ENCODE measurements around the gene CGB5. TPM values are rescaled to one million over a fixed set of nuclear protein-coding genes. Genes with fewer than 3 reads are reported as not detected.
"Not testable (repeated sequence)": the region's sequence is repeated elsewhere in the genome, so short reads cannot be mapped to it uniquely, and the experiment has no call there.

Gene CGB5
- total RNA-seq, 2 donors from 2014 or later, result not detected

DNA sequence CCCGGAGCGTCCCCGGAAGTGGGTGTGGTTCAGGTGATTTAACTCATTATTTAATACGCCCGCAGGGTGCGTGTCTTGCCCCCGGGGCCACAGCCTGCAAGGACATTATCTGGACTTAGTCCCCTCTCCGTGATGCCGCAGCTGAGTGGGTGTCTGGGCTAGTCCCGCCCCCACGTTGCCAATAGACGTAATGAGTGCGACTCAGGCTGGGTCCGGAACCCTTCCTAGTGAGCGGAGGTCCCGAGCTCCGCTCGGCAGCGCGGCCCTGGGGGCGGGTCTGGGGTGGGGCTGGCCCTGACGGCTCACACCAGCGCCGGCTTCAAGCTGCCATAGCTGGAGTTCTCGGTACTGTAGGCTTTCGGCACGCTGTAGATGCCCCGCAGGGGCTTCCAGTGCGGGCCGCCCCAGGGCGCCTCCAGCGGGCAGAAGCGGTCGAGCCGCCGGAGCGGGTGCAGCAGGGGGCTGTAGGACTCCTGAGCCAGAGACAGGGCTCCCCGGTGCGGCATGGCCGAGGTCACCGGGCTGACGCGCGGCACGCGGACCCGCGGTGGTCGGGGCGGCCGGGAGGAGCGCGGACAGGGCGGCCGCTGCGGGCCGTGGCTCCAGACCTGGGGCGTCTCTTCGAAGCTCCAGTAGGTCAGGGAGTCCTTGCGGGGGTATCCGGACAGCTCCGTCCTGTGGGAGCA, 25.8 kb upstream of the CGB5 start:
- DNase-seq, result peak; percentile 38 to 59 (median 46)
- Histone ChIP-seq H3K9me3 (no peaks in the 10 kb centered on the region), H3K4me3 (no peak overlapping the region), H3K4me1 (peaks cover 32% of the 10 kb centered on the region), H3K36me3 (replicated peaks in 1 of 2; ENCODE audit: insufficient read depth in 1 of 2, low read depth in 2 of 2) (no peaks in the 10 kb centered on the region), H3K27ac (no peak overlapping the region), H3K27me3 (no peaks in the 10 kb centered on the region)
- intact Hi-C loops (cut with DNase I), result no loop called here
- TF ChIP-seq CTCF (IDR thresholded peaks at IDR 0.05) (peak; percentile 25 to 48 (median 29)), POLR2A (IDR thresholded peaks at IDR 0.05) (no peak)
- peak; percentile 43 for ATAC-seq
- 3% methylated on average over 61 of the region's 62 CpGs; no CpG with 5 or more reads in 1 of the 2 donors for WGBS, 2 donors

GRCh38 chr19:49018388-49019241, 25.0 kb upstream of the CGB5 start:
- H3K27me3 ChIP-seq; intact Hi-C loops (cut with DNase I); H3K4me3 ChIP-seq; H3K27ac ChIP-seq; ATAC-seq; H3K36me3 ChIP-seq (replicated peaks in 1 of 2; ENCODE audit: insufficient read depth in 1 of 2, low read depth in 2 of 2); H3K9me3 ChIP-seq: not testable (repeated sequence)
- DNase-seq, result peak; percentile 26 to 57 (median 34)
- peaks cover 32% of the 10 kb centered on the region for H3K4me1 ChIP-seq
- WGBS, 2 donors, result 13 to 23% methylated on average over 19 to 49 of the region's 50 CpGs

GRCh38 chr19:49019242-49019932, 24.3 kb upstream of the CGB5 start:
- peaks cover 32% of the 10 kb centered on the region for H3K4me1 ChIP-seq
- peak overlapping the region in 3 of 4 donors; percentile 65 to 79 (median 73) for H3K27ac ChIP-seq
- H3K4me3 ChIP-seq, result peak overlapping the region in 1 of 2 donors; percentile 32
- peak; percentile 90 to 98 (median 92) for DNase-seq
- ATAC-seq, result peak; percentile 85
- H3K27me3 ChIP-seq, result no peaks in the 10 kb centered on the region
- 5 to 7% methylated on average over 20 to 41 of the region's 41 CpGs for WGBS, 2 donors
- H3K9me3 ChIP-seq, result no peaks in the 10 kb centered on the region
- intact Hi-C loops (cut with DNase I), result no loop called here
- no peaks in the 10 kb centered on the region for H3K36me3 ChIP-seq (replicated peaks in 1 of 2; ENCODE audit: insufficient read depth in 1 of 2, low read depth in 2 of 2)
- TF ChIP-seq CTCF (IDR thresholded peaks at IDR 0.05) (peak in 3 of 7 experiments; percentile 19 to 23 (median 20)), POLR2A (IDR thresholded peaks at IDR 0.05) (peak in 2 of 3 donors; percentile 24 to 33)

- WGBS, 2 donors, result 18 to 53% methylated on average over 3 to 11 of the region's 11 CpGs
- intact Hi-C loops (cut with DNase I), result no loop called here
- ATAC-seq (peak; percentile 71), DNase-seq (peak; percentile 75 to 92 (median 82))
- no peaks in the 10 kb centered on the region for H3K9me3 ChIP-seq
- no peak for TF ChIP-seq POLR2A (IDR thresholded peaks at IDR 0.05)
- no peak for TF ChIP-seq CTCF (IDR thresholded peaks at IDR 0.05)
- no peaks in the 10 kb centered on the region for H3K36me3 ChIP-seq (replicated peaks in 1 of 2; ENCODE audit: insufficient read depth in 1 of 2, low read depth in 2 of 2)
- peak overlapping the region in 2 of 4 donors; percentile 73 to 79 for H3K27ac ChIP-seq
- H3K4me3 ChIP-seq, result no peak overlapping the region
- no peaks in the 10 kb centered on the region for H3K27me3 ChIP-seq
- H3K4me1 ChIP-seq, result peaks cover 32% of the 10 kb centered on the region
Observed at GRCh38 chr19:49020342-49020741, 23.3 kb upstream of the CGB5 start.
